ENCODE data around the gene MCL1. TPM values are rescaled to one million over a fixed set of nuclear protein-coding genes. Genes with fewer than 3 reads are reported as not detected.

Gene MCL1
- polyA plus RNA-seq, 1 of the 3 experiments (the other 2 are of a cell fraction): 110 TPM

DNA sequence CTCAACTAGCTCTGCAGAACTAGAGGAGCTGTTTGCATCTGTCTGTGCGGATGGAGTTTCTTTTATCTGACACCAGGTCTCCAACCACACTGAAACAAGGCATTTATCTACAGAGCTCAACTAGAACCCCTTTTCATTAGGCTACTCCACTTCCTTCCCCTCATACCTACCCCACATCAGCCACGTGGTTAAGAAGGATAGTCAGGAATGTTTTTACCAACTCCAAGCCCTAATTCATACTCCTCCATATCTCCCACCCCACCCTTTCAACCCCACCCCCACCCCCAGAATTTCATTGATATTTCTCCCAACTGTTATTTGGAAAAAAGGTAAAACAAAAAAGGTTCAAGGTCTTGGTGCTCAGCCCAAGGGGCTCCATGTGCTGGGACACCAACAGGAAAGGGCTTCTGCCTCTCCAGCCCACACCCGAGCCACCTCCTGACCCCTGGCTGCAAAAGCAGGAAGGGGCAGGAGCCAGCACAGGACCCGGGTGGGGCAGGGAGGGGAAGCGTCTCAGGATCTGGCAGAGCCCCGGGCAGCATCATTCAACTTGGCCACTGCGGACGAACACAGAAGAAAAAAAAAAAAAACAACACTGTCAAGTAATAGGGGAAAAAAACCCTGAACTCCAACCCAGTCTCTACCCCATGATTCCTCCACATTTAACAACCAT, 43.0 kb upstream of the MCL1 start:
- Histone ChIP-seq H3K4me2 (no peak overlapping the region), H3K27me3 (ENCODE audit: insufficient read depth) (no peaks in the 10 kb centered on the region), H3K79me2 (ENCODE audit: insufficient read depth) (peaks cover 30% of the 10 kb centered on the region), H3K4me3 (ENCODE audit: low read depth in 2 of 2, low read length in 1 of 2) (no peak overlapping the region), H3K9me3 (no peaks in the 10 kb centered on the region), H3K27ac (ENCODE audit: low read depth in 2 of 2, low read length in 1 of 2) (peak overlapping the region in 1 of 2 experiments; percentile 72; a peak in 1 of 4 replicates), H2AFZ (ENCODE audit: low read depth) (no peak overlapping the region), H3K9ac (no peak overlapping the region), H3F3A (replicated peaks; ENCODE audit: insufficient read depth) (peaks cover 28% of the 10 kb centered on the region), H3K9me2 (no peaks in the 10 kb centered on the region), H4K20me1 (ENCODE audit: insufficient read depth) (no peaks in the 10 kb centered on the region), H3K36me3 (replicated peaks in 1 of 2; ENCODE audit: control insufficient read depth in 1 of 2, insufficient read depth in 2 of 2, low read length in 1 of 2) (peaks cover 41 to 55% of the 10 kb centered on the region in 2 experiments), H3K4me1 (ENCODE audit: control insufficient read depth in 1 of 2, insufficient read depth in 2 of 2, low read depth in 1 of 2, low read length in 1 of 2) (peaks cover 10 to 22% of the 10 kb centered on the region in 2 experiments)
- 84% methylated on average over 7 of the region's 8 CpGs for WGBS (ENCODE audit: low lambda C conversion rate)
- ChIA-PET CTCF (interaction anchor here (1.0 to 5.4 kb wide), 4 partner anchors 18 to 74 kb away, joined by 3 to 58 read pairs (median 4); no protein-coding TSS in a partner anchor), POLR2A (interaction anchor here (1.5 kb wide), 1 partner anchor 45 kb away, joined by 3 read pairs; no protein-coding TSS in a partner anchor)
- no peak for TF ChIP-seq EZH2phosphoT487 (IDR thresholded peaks at IDR 0.05; ENCODE audit: borderline replicate concordance, low read depth)
- no peak for TF ChIP-seq POLR2AphosphoS5 (IDR thresholded peaks at IDR 0.05; ENCODE audit: low read depth, low read length)
- TF ChIP-seq FOSL2 (IDR thresholded peaks at IDR 0.05; ENCODE audit: borderline replicate concordance, low read depth): no peak
- no peak for TF ChIP-seq RXRA (IDR thresholded peaks at IDR 0.05; ENCODE audit: borderline replicate concordance, low read depth)
- TF ChIP-seq NFIC (IDR thresholded peaks at IDR 0.05; ENCODE audit: borderline replicate concordance): no peak
- TF ChIP-seq FOXM1 (IDR thresholded peaks at IDR 0.05; ENCODE audit: low read depth): no peak
- TF ChIP-seq SMC3 (IDR thresholded peaks at IDR 0.05; ENCODE audit: low read depth, low read length): no peak
- TF ChIP-seq RAD21 (IDR thresholded peaks at IDR 0.05; ENCODE audit: low read length): no peak
- TF ChIP-seq MEF2A (IDR thresholded peaks at IDR 0.05; ENCODE audit: borderline replicate concordance, low read depth): no peak
- TF ChIP-seq, protein P1, sequence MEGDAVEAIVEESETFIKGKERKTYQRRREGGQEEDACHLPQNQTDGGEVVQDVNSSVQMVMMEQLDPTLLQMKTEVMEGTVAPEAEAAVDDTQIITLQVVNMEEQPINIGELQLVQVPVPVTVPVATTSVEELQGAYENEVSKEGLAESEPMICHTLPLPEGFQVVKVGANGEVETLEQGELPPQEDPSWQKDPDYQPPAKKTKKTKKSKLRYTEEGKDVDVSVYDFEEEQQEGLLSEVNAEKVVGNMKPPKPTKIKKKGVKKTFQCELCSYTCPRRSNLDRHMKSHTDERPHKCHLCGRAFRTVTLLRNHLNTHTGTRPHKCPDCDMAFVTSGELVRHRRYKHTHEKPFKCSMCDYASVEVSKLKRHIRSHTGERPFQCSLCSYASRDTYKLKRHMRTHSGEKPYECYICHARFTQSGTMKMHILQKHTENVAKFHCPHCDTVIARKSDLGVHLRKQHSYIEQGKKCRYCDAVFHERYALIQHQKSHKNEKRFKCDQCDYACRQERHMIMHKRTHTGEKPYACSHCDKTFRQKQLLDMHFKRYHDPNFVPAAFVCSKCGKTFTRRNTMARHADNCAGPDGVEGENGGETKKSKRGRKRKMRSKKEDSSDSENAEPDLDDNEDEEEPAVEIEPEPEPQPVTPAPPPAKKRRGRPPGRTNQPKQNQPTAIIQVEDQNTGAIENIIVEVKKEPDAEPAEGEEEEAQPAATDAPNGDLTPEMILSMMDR (IDR thresholded peaks at IDR 0.05): no peak
- TF ChIP-seq, protein P2, sequence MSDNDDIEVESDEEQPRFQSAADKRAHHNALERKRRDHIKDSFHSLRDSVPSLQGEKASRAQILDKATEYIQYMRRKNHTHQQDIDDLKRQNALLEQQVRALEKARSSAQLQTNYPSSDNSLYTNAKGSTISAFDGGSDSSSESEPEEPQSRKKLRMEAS (IDR thresholded peaks at IDR 0.05; ENCODE audit: low read depth): no peak
- TF ChIP-seq, protein P3, sequence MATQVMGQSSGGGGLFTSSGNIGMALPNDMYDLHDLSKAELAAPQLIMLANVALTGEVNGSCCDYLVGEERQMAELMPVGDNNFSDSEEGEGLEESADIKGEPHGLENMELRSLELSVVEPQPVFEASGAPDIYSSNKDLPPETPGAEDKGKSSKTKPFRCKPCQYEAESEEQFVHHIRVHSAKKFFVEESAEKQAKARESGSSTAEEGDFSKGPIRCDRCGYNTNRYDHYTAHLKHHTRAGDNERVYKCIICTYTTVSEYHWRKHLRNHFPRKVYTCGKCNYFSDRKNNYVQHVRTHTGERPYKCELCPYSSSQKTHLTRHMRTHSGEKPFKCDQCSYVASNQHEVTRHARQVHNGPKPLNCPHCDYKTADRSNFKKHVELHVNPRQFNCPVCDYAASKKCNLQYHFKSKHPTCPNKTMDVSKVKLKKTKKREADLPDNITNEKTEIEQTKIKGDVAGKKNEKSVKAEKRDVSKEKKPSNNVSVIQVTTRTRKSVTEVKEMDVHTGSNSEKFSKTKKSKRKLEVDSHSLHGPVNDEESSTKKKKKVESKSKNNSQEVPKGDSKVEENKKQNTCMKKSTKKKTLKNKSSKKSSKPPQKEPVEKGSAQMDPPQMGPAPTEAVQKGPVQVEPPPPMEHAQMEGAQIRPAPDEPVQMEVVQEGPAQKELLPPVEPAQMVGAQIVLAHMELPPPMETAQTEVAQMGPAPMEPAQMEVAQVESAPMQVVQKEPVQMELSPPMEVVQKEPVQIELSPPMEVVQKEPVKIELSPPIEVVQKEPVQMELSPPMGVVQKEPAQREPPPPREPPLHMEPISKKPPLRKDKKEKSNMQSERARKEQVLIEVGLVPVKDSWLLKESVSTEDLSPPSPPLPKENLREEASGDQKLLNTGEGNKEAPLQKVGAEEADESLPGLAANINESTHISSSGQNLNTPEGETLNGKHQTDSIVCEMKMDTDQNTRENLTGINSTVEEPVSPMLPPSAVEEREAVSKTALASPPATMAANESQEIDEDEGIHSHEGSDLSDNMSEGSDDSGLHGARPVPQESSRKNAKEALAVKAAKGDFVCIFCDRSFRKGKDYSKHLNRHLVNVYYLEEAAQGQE (IDR thresholded peaks at IDR 0.05; ENCODE audit: low read depth, low read length): no peak
- TF ChIP-seq, protein P4, sequence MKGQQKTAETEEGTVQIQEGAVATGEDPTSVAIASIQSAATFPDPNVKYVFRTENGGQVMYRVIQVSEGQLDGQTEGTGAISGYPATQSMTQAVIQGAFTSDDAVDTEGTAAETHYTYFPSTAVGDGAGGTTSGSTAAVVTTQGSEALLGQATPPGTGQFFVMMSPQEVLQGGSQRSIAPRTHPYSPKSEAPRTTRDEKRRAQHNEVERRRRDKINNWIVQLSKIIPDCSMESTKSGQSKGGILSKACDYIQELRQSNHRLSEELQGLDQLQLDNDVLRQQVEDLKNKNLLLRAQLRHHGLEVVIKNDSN (IDR thresholded peaks at IDR 0.05; ENCODE audit: borderline replicate concordance, low read depth): no peak
- TF ChIP-seq EP300 (IDR thresholded peaks at IDR 0.05; ENCODE audit: borderline replicate concordance in 1 of 2, low read depth in 1 of 2, low read length in 1 of 2): no peak
- TF ChIP-seq CHD2 (IDR thresholded peaks at IDR 0.05; ENCODE audit: low read length, partially characterized antibody): no peak
- TF ChIP-seq GABPA (IDR thresholded peaks at IDR 0.05; ENCODE audit: low read depth): no peak
- DNase-seq: no peak
